ENCODE results near the gene PRICKLE3. TPM values are rescaled to one million over a fixed set of nuclear protein-coding genes. Genes with fewer than 3 reads are reported as not detected.

The PRICKLE3 gene
- total RNA-seq, 2 experiments from 2014 or later: 1.8 to 2.3 TPM

DNA sequence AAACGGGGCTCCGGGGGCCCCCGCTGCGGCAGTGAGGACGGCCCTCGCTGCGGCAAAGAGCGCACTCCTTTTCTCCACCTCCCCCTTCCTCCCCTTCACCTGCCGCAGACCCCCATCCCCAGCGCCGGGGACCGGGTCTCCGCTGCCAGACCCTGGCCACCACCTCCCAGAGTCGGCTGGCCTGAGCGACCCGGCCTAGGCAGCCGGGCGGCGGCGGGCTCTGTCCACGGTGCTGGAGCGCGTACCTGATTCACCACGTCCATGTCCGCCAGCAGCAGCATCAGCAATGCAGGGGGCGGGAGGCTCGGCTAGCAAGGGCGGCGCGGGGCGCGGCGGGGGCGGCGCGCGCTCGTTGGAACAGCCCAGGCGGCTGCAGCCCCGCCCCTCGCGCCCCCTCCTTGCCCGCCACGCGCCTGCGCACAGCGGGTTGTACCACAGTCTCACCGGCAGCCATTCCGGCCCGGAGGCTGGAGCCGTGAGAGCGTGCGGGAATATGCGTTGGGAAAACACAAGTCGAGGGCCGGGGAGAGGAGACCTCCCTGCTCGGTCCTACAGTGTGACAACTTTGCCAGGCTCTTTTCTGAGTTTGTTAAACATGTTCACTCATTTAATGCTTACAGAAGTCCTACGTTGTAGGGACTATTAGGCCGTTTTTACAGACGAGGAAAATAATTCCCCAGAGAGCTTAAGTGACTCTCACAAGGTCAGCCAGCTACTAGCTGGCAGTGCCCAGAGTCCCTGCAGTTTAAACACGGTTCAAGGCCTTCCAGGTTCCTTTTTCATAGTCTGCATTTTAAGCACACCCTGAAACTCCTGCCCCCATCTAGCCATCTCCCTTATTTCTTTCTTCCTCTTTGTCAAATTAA lies 14.0 kb upstream of the PRICKLE3 start, which contains the start of gene SYP:
SYP (minus strand) TSS at position 288 of the 866 bp plus-strand sequence; CDS start at position 281, 7 bp downstream.
- H3K4me3 ChIP-seq (ENCODE audit: low read length): peak within 1 kb of the TSS; percentile 51
- no peak within 1 kb of the TSS for H3K27ac ChIP-seq (ENCODE audit: low read depth in 1 of 2, low read length in 2 of 2)
- H3K4me1 ChIP-seq (ENCODE audit: insufficient read depth, low read length): peaks cover 21% of the 10 kb centered on the region
- Mint-ChIP-seq H3K27ac (peak within 1 kb of the TSS; percentile 69), H3K36me3 (ENCODE audit: low read depth) (no peaks in the 10 kb centered on the region), H3K27me3 (no peaks in the 10 kb centered on the region), H3K9me3 (no peaks in the 10 kb centered on the region), H3K4me1 (ENCODE audit: low read depth) (peaks cover 14% of the 10 kb centered on the region), H3K4me3 (peak within 1 kb of the TSS; percentile 69)
- no peaks in the 10 kb centered on the region for H3K36me3 ChIP-seq (ENCODE audit: insufficient read depth, low read length)
- peaks cover 0 to 3% of the 10 kb centered on the region in 2 experiments for H3K27me3 ChIP-seq (ENCODE audit: control insufficient read depth in 1 of 2, insufficient read depth in 2 of 2, low read length in 2 of 2)
- ATAC-seq (ENCODE audit: poor library complexity): peak; percentile 99
- ChIA-PET POLR2A (interaction anchor here (1.2 kb wide), 1 partner anchor 9 kb away, joined by 3 read pairs; no protein-coding TSS in a partner anchor), CTCF (interaction anchor here (2.5 kb wide), 1 partner anchor 8 kb away, joined by 6 read pairs; no protein-coding TSS in a partner anchor)
- intact Hi-C loops (cut with DNase I, micrococcal nuclease): loop anchor here in 1 of 2 experiments (5.0 kb wide), 1 partner anchor 67 kb away; the partner anchor contains the start of gene PPP1R3F
- no peaks in the 10 kb centered on the region for H3K9me3 ChIP-seq (ENCODE audit: control insufficient read depth in 1 of 2, insufficient read depth in 1 of 2, low read length in 2 of 2)
- TF ChIP-seq, protein P1, sequence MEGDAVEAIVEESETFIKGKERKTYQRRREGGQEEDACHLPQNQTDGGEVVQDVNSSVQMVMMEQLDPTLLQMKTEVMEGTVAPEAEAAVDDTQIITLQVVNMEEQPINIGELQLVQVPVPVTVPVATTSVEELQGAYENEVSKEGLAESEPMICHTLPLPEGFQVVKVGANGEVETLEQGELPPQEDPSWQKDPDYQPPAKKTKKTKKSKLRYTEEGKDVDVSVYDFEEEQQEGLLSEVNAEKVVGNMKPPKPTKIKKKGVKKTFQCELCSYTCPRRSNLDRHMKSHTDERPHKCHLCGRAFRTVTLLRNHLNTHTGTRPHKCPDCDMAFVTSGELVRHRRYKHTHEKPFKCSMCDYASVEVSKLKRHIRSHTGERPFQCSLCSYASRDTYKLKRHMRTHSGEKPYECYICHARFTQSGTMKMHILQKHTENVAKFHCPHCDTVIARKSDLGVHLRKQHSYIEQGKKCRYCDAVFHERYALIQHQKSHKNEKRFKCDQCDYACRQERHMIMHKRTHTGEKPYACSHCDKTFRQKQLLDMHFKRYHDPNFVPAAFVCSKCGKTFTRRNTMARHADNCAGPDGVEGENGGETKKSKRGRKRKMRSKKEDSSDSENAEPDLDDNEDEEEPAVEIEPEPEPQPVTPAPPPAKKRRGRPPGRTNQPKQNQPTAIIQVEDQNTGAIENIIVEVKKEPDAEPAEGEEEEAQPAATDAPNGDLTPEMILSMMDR (IDR thresholded peaks at IDR 0.05): no peak
- peak; percentile 79 to 93 (median 88) for DNase-seq

GRCh38 chrX:49199315-49199595 lies 13.1 kb upstream of the PRICKLE3 start:
- no peak overlapping the region for H3K4me3 Mint-ChIP-seq
- POLR2A ChIA-PET: no interaction called here
- ATAC-seq (ENCODE audit: poor library complexity): no peak

GRCh38 chrX:49198540-49199314 lies 12.6 kb upstream of the PRICKLE3 start:
- DNase-seq: no peak
- CTCF ChIA-PET: no interaction called here
- TF ChIP-seq, protein P1 (IDR thresholded peaks at IDR 0.05): no peak
- no peaks in the 10 kb centered on the region for H3K36me3 Mint-ChIP-seq (ENCODE audit: low read depth)
- H3K4me1 ChIP-seq (ENCODE audit: insufficient read depth, low read length): peaks cover 23% of the 10 kb centered on the region
- H3K4me3 ChIP-seq (ENCODE audit: low read length): no peak overlapping the region
- H3K9me3 ChIP-seq (ENCODE audit: control insufficient read depth in 1 of 2, insufficient read depth in 1 of 2, low read length in 2 of 2): no peaks in the 10 kb centered on the region
- H3K27ac ChIP-seq (ENCODE audit: low read depth in 1 of 2, low read length in 2 of 2): no peak overlapping the region
- H3K27me3 Mint-ChIP-seq: no peaks in the 10 kb centered on the region
- H3K27ac Mint-ChIP-seq: no peak overlapping the region
- POLR2A ChIA-PET: no interaction called here
- intact Hi-C loops (cut with DNase I, micrococcal nuclease): no loop called here
- no peak overlapping the region for H3K4me3 Mint-ChIP-seq
- H3K9me3 Mint-ChIP-seq: no peaks in the 10 kb centered on the region
- peaks cover 16% of the 10 kb centered on the region for H3K4me1 Mint-ChIP-seq (ENCODE audit: low read depth)
- ATAC-seq (ENCODE audit: poor library complexity): no peak
- peaks cover 0 to 3% of the 10 kb centered on the region in 2 experiments for H3K27me3 ChIP-seq (ENCODE audit: control insufficient read depth in 1 of 2, insufficient read depth in 2 of 2, low read length in 2 of 2)
- no peaks in the 10 kb centered on the region for H3K36me3 ChIP-seq (ENCODE audit: insufficient read depth, low read length)

More at GRCh38 chrX:49199315-49199595, 13.1 kb upstream of the PRICKLE3 start:
- Mint-ChIP-seq H3K4me1 (ENCODE audit: low read depth) (peaks cover 14% of the 10 kb centered on the region), H3K9me3 (no peaks in the 10 kb centered on the region), H3K36me3 (ENCODE audit: low read depth) (no peaks in the 10 kb centered on the region), H3K27ac (no peak overlapping the region), H3K27me3 (no peaks in the 10 kb centered on the region)
- Histone ChIP-seq H3K9me3 (ENCODE audit: control insufficient read depth in 1 of 2, insufficient read depth in 1 of 2, low read length in 2 of 2) (no peaks in the 10 kb centered on the region), H3K27ac (ENCODE audit: low read depth in 1 of 2, low read length in 2 of 2) (no peak overlapping the region), H3K4me3 (ENCODE audit: low read length) (no peak overlapping the region), H3K27me3 (ENCODE audit: control insufficient read depth in 1 of 2, insufficient read depth in 2 of 2, low read length in 2 of 2) (peaks cover 0 to 3% of the 10 kb centered on the region in 2 experiments), H3K36me3 (ENCODE audit: insufficient read depth, low read length) (no peaks in the 10 kb centered on the region), H3K4me1 (ENCODE audit: insufficient read depth, low read length) (peaks cover 21% of the 10 kb centered on the region)
- TF ChIP-seq, protein P1 (IDR thresholded peaks at IDR 0.05): no peak
- DNase-seq: no peak
- intact Hi-C loops (cut with DNase I, micrococcal nuclease): no loop called here
- CTCF ChIA-PET: no interaction called here
